ENCODE measurements around the gene ARFGEF3.
A peak's percentile ranks its signal among the peaks of the same experiment; 100 is the strongest.

The ARFGEF3 gene

GRCh38 chr6:138371720-138372119 lies 210.0 kb downstream of the ARFGEF3 start:
- Histone ChIP-seq H3K27me3 (ENCODE audit: insufficient read depth, low read depth, severe bottlenecking) (no peaks in the 10 kb centered on the region), H3K27ac (peak overlapping the region; percentile 48), H3K4me3 (ENCODE audit: low read depth, low read length) (no peak overlapping the region), H3K36me3 (no peaks in the 10 kb centered on the region), H3K9me3 (ENCODE audit: severe bottlenecking) (no peaks in the 10 kb centered on the region)
- DNase-seq = peak; percentile 48
- TF ChIP-seq CTCF (IDR thresholded peaks at IDR 0.05; ENCODE audit: low read depth, low read length) = no peak

DNA sequence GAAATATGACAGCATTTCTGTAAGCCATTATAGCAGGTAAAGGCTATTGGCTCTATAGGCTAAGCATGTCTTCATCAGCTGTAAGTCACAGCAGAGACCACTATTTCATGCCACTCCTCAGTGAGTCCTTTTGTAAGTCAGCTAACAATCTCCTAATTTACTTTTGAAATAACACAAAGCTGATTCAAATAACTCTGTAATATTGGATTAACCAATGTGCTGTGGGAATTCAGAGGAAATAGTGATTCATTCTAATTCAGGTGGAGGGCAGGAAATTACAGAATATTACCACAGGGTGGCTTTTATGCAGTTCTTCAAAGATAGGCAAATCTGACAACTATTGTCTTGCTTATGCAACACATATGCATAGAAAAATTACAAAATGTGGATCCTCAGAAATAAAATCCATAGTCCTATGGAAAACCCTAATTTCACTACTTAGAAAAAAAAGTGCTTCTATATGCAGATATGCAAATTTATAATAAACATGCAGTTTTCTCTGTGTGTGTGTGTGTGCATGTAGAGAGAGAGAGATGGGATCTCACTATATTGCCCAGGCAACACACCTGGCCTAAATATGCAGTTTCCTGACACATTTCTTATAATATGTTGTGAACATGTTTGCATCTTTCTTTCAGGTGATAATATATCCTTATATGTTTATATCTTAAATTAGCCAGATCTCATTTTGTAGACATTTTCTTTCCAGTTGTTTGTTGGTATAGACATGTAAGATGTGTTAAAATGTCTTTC lies 211.1 kb downstream of the ARFGEF3 start:
- DNase-seq = no peak
- Histone ChIP-seq H3K27me3 (ENCODE audit: insufficient read depth, low read depth, severe bottlenecking) (no peaks in the 10 kb centered on the region), H3K27ac (no peak overlapping the region), H3K9me3 (ENCODE audit: severe bottlenecking) (no peaks in the 10 kb centered on the region), H3K36me3 (no peaks in the 10 kb centered on the region), H3K4me3 (ENCODE audit: low read depth, low read length) (no peak overlapping the region)
- no peak for TF ChIP-seq CTCF (IDR thresholded peaks at IDR 0.05; ENCODE audit: low read depth, low read length)

- Histone ChIP-seq H3K4me3 (ENCODE audit: low read depth, low read length) (no peak overlapping the region), H3K36me3 (no peaks in the 10 kb centered on the region), H3K27ac (no peak overlapping the region), H3K27me3 (ENCODE audit: insufficient read depth, low read depth, severe bottlenecking) (no peaks in the 10 kb centered on the region), H3K9me3 (ENCODE audit: severe bottlenecking) (no peaks in the 10 kb centered on the region)
- DNase-seq = no peak
- no peak for TF ChIP-seq CTCF (IDR thresholded peaks at IDR 0.05; ENCODE audit: low read depth, low read length)
These were observed 212.5 kb downstream of the ARFGEF3 start for GRCh38 chr6:138374230-138374629.

GRCh38 chr6:138374815-138375214 lies 213.1 kb downstream of the ARFGEF3 start:
- Histone ChIP-seq H3K27ac (no peak overlapping the region), H3K36me3 (no peaks in the 10 kb centered on the region), H3K27me3 (ENCODE audit: insufficient read depth, low read depth, severe bottlenecking) (no peaks in the 10 kb centered on the region), H3K9me3 (ENCODE audit: severe bottlenecking) (no peaks in the 10 kb centered on the region), H3K4me3 (ENCODE audit: low read depth, low read length) (no peak overlapping the region)
- no peak for DNase-seq
- no peak for TF ChIP-seq CTCF (IDR thresholded peaks at IDR 0.05; ENCODE audit: low read depth, low read length)

GRCh38 chr6:138377042-138377441 lies 215.3 kb downstream of the ARFGEF3 start:
- no peaks in the 10 kb centered on the region for H3K9me3 ChIP-seq (ENCODE audit: severe bottlenecking)
- H3K27me3 ChIP-seq (ENCODE audit: insufficient read depth, low read depth, severe bottlenecking) = no peaks in the 10 kb centered on the region
- TF ChIP-seq CTCF (IDR thresholded peaks at IDR 0.05; ENCODE audit: low read depth, low read length) = no peak
- DNase-seq = no peak
- H3K27ac ChIP-seq = no peak overlapping the region
- H3K36me3 ChIP-seq = no peaks in the 10 kb centered on the region
- no peak overlapping the region for H3K4me3 ChIP-seq (ENCODE audit: low read depth, low read length)

GRCh38 chr6:138377844-138378243 lies 216.1 kb downstream of the ARFGEF3 start, which contains the start of gene SMIM28:
SMIM28 (plus strand) TSS chr6:138377905; CDS start chr6:138378073, 168 bp downstream.
- H3K36me3 ChIP-seq = no peaks in the 10 kb centered on the region
- no peak for DNase-seq
- H3K4me3 ChIP-seq (ENCODE audit: low read depth, low read length) = no peak within 1 kb of the TSS
- H3K9me3 ChIP-seq (ENCODE audit: severe bottlenecking) = no peaks in the 10 kb centered on the region
- TF ChIP-seq CTCF (IDR thresholded peaks at IDR 0.05; ENCODE audit: low read depth, low read length) = no peak
- no peak within 1 kb of the TSS for H3K27ac ChIP-seq
- H3K27me3 ChIP-seq (ENCODE audit: insufficient read depth, low read depth, severe bottlenecking) = no peaks in the 10 kb centered on the region
